Progenitor cell of endocrine pancreas (in vitro differentiated cells): ENCODE results near the gene JAG1. TPM values are rescaled to one million over a fixed set of nuclear protein-coding genes. Genes with fewer than 3 reads are reported as not detected.
A peak's percentile ranks its signal among the peaks of the same experiment; 100 is the strongest.

Experiments
- DNase-seq: peaks from one replicate; pipeline ENCODE4 v3.0.0; 2021; ENCODE audit warnings: low spot score; ENCODE audit not compliant: unreplicated experiment
- H3K27ac Mint-ChIP-seq: 2 replicates; pipeline ENCODE4 v1.8.0; 2021; ENCODE audit warnings: mild to moderate bottlenecking, moderate library complexity, mixed read lengths
- H3K27me3 Mint-ChIP-seq: 2 replicates; pipeline ENCODE4 v1.8.0; 2021; ENCODE audit warnings: mixed read lengths
- H3K36me3 Mint-ChIP-seq: 2 replicates; pipeline ENCODE4 v1.8.0; 2022; ENCODE audit warnings: mixed read lengths; ENCODE audit not compliant: insufficient read depth
- H3K4me1 Mint-ChIP-seq: 2 replicates; pipeline ENCODE4 v1.8.0; 2021; ENCODE audit warnings: low read depth, mixed read lengths
- H3K4me3 Mint-ChIP-seq: 2 replicates; pipeline ENCODE4 v1.8.0; 2021; ENCODE audit warnings: low read depth, mild to moderate bottlenecking, moderate library complexity, mixed read lengths
- H3K9me3 Mint-ChIP-seq: 2 replicates; pipeline ENCODE4 v1.8.0; 2021; ENCODE audit warnings: low read depth, mixed read lengths
- total RNA-seq: library from RNA; stranded (reverse); gene quantifications from 2 replicates; pipeline ENCODE4 v1.2.1, GENCODE V29; 2021
- TF ChIP-seq, protein P1 (sequence below): fragments of 200-600 bp; sonication (generic); IDR thresholded peaks from one replicate; pipeline ENCODE4 v1.5.0; 2021; ENCODE audit warnings: antibody characterized with exemption, mild to moderate bottlenecking; ENCODE audit not compliant: unreplicated experiment

JAG1 gene
- total RNA-seq, 1 donor from 2014 or later = 277 TPM

DNA sequence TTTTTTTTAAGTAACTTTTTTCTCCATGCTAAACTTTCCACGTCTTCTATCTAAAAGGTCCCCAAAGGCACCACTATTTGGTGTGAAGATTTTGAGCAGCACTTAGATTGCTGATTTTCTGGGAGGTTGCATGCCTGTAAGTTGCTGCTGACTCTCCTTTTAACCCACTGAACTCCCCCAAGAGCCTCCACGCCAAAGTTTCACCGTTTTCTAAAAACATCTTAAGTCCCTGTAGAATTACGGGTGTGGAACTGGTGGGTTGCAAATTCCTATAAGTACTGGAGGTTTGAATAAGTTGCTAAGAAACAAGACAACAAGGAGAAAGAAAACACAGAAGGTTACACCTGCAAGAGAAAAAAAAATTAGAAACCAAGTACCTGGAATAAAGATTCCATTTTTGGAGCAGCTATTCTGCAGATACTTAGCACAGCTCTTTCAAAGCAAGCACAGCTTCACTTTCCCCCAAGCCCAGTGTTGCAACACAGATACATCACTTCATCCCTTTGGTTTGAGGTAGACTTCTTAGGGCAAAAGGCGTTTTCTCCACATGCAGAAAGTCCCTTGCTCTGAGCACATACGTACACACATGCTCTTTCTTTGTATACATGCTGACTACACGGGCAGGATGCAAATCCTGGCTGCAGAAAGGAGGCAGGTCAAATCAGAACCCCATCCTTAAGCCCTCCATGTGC is 5.0 kb downstream of the JAG1 start:
- H3K4me1 Mint-ChIP-seq = peaks cover 57% of the 10 kb centered on the region

DNA sequence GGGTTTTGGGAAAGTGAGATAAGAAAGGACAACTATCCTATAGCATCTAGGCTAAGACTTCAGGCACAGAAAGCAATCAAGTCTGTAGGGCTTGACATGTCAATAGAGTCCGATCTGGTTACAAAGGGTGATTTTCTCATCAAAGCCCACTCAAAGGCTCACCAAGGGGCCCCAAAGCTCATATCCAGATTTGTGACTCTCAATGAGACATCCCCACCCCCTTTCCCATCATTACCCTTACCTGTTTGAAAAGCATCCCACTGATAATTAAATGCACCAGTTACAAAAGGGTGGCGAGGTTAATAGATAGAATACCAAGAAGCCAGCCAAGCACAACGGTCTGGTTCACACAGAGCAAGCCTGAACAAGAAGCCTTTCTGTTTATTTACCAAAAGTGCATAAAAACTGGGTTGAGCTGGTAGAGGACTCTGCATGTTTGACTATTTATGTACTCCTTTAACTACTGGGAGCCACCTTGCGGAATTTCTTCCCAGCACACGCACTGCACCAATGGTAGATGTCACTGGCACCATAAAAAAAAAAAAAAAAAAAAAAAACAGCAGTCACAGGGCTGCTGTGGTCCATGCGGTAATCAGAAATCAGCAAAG is 6.1 kb downstream of the JAG1 start:
- DNase-seq = no peak
- peaks cover 65% of the 10 kb centered on the region for H3K4me1 Mint-ChIP-seq
- H3K36me3 Mint-ChIP-seq = peaks cover 56% of the 10 kb centered on the region
- H3K27me3 Mint-ChIP-seq = no peaks in the 10 kb centered on the region
- H3K27ac Mint-ChIP-seq = no peak overlapping the region
- H3K9me3 Mint-ChIP-seq = no peaks in the 10 kb centered on the region
- TF ChIP-seq, protein P1, sequence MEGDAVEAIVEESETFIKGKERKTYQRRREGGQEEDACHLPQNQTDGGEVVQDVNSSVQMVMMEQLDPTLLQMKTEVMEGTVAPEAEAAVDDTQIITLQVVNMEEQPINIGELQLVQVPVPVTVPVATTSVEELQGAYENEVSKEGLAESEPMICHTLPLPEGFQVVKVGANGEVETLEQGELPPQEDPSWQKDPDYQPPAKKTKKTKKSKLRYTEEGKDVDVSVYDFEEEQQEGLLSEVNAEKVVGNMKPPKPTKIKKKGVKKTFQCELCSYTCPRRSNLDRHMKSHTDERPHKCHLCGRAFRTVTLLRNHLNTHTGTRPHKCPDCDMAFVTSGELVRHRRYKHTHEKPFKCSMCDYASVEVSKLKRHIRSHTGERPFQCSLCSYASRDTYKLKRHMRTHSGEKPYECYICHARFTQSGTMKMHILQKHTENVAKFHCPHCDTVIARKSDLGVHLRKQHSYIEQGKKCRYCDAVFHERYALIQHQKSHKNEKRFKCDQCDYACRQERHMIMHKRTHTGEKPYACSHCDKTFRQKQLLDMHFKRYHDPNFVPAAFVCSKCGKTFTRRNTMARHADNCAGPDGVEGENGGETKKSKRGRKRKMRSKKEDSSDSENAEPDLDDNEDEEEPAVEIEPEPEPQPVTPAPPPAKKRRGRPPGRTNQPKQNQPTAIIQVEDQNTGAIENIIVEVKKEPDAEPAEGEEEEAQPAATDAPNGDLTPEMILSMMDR = no peak
- no peak overlapping the region for H3K4me3 Mint-ChIP-seq

More for the DNA sequence above, 5.0 kb downstream of the JAG1 start:
- TF ChIP-seq, protein P1 = no peak
- Mint-ChIP-seq H3K27ac (peak overlapping the region; percentile 69), H3K9me3 (no peaks in the 10 kb centered on the region), H3K27me3 (no peaks in the 10 kb centered on the region), H3K4me3 (peak overlapping the region; percentile 55), H3K36me3 (peaks cover 48% of the 10 kb centered on the region)
- no peak for DNase-seq

DNA sequence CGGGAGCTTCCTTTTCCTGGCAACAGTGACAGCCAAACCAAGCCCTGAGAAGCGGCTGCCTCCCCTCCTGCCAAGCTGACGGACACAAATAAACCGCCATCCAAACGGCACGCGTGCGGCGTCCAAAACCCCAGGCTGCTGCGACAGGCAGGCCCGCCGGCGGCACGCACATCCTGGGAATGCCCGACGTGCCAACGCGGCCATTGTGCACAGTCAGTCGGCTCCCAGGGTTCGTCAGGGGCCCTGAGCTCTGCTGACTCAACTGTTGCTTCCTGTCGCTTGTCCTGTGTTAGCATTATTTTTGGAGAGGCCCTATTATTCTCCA is 6.8 kb downstream of the JAG1 start:
- Mint-ChIP-seq H3K9me3 (no peaks in the 10 kb centered on the region), H3K27me3 (no peaks in the 10 kb centered on the region), H3K36me3 (peaks cover 60% of the 10 kb centered on the region), H3K4me3 (no peak overlapping the region), H3K4me1 (peaks cover 68% of the 10 kb centered on the region), H3K27ac (no peak overlapping the region)
- no peak for DNase-seq
- TF ChIP-seq, protein P1 = no peak

GRCh38 chr20:10666221-10667076 is 7.3 kb downstream of the JAG1 start:
- Mint-ChIP-seq H3K36me3 (peaks cover 63% of the 10 kb centered on the region), H3K27ac (peak overlapping the region; percentile 63), H3K4me3 (no peak overlapping the region), H3K9me3 (no peaks in the 10 kb centered on the region), H3K4me1 (peaks cover 70% of the 10 kb centered on the region), H3K27me3 (no peaks in the 10 kb centered on the region)
- TF ChIP-seq, protein P1 = no peak
- DNase-seq = no peak

- DNase-seq = no peak
- H3K27me3 Mint-ChIP-seq = no peaks in the 10 kb centered on the region
- peaks cover 70% of the 10 kb centered on the region for H3K4me1 Mint-ChIP-seq
- H3K4me3 Mint-ChIP-seq = peak overlapping the region; percentile 19
- peaks cover 62% of the 10 kb centered on the region for H3K36me3 Mint-ChIP-seq
- TF ChIP-seq, protein P1 = no peak
- H3K9me3 Mint-ChIP-seq = no peaks in the 10 kb centered on the region
- peak overlapping the region; percentile 63 for H3K27ac Mint-ChIP-seq
Measured at GRCh38 chr20:10665791-10666190, 8.0 kb downstream of the JAG1 start.
